CD4-positive, alpha-beta T cell treated with Interleukin-15 for 4 hours (primary cell): ENCODE data around the gene SPATA21.
"Not testable (repeated sequence)": the region's sequence is repeated elsewhere in the genome, so short reads cannot be mapped to it uniquely, and the experiment has no call there.

Source experiments
- DNase-seq: peaks from one replicate; pipeline ENCODE4 v3.0.0-alpha.2; 2020; ENCODE audit warnings: low spot score

The SPATA21 gene, protein sequence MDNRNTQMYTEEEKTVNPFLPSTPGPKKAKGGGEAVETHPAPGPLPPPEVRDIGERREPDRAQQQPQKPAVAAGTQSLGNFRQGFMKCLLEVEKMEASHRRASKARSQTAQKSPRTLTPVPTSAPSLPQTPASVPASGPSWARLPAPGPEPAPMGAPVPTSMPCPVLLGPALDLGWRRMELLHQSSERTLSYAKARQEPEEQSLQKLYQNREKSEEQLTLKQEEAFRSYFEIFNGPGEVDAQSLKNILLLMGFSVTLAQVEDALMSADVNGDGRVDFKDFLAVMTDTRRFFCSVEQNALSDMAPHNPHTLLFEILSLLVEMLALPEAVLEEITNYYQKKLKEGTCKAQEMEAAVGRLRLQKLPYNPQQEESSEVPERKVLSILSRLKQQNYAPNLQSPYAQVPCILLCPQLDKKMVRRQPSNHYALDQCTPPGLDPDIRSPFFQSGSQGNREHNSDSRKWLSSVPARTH

DNA sequence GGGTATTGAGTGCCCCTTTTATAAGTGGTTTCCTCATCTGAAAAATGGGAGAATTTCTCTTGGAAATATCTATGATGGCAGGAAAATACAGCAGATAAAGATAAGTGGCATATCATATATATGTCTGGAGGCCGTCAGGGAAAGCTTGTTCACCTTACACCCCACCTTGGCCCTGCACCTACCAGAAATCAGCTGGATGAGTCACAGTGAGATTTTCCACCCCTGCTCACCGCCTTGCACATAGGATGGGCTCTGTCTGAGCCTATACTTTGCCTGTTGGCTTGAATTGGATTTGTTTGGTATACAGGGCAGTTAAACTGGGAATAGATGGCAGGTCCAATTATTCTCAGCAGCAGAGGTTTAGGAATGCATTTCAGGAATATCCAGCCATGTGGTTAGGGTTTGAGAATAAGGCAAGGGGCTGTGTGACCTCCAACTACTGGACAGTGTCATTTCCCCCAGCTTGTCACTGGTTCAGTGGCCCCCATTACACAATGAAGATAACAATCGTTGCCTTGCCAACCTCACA lies at the start of gene SPATA21:
SPATA21 (minus strand) TSS at position 479 of the 529 bp plus-strand sequence. CDS start 6,053 bp downstream, outside the sequence.
- no peak for DNase-seq

DNA sequence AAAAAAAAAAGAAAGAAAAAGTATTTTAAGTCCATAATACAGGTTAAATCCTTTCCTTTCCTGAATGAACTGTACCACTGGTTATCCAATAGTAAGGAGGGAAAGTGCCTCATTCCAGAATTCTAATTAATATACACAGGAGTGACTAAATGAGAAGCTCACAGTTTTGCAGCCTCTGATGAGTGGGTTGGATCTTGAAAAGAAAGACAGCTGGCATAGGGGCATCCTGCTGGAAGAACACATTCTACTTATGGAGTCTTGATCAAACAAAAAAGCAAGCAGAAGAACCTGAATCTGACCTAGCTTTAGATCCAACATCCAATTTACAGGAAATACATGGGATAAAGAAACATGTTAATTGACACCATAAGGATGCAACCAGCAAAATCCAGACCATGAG lies 49.8 kb upstream of the SPATA21 start:
- DNase-seq = not testable (repeated sequence)

DNA sequence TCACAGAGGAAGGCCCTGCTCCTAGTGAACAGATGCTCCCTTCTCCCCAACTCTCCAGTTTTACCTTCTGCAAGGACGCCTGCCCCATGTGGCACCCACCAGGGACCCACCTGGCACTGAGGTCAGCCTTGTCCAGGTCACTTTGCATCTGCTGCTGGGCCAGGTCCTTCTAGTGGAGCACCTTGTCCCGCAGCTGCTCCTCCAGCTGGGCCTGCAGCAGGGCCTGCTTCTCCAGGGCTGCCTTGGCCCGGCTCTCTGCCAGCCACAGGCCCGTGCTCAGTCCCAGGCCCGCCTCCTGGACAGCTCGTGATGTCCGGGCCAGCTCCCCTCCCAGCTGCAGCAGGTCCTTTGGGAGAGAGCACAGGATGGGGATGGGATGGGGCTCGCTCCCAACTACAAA lies 49.1 kb upstream of the SPATA21 start:
- DNase-seq = not testable (repeated sequence)

DNA sequence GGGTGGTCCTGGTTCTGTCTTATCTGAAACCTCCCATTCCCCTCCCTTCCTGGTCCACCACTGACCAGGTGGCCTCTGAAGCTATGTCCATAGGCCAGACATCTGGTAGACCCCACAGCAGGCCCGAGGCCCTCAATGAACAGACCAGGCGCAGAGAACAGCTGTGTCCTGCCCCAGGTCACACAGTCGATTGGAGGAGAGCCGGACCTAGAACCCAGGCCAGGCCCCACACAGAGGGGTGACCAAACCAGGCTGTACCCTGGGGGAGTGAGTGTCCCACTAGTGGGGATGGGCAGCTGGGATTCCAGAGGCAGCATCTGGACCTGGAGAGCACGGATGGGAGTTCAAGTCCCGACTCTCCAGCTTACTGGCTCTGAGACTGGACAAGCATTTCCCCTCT lies 47.7 kb upstream of the SPATA21 start:
- no peak for DNase-seq

DNA sequence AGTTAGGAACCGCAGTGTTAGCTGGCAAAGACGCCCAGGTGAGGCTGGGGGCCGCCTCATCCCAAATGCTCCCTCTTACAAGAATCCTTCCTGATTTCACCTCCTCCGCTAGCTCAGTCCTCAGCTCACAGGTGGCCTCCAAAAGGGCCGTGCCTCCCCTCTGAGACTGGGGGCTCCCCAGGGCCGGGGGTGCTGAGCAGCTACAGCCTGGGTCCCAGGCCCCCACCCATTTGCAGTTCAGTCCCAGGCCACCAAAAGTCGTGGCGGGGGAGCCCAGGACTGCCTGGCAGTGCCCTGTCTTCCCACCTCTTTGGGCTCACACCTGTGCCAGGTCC lies 47.2 kb upstream of the SPATA21 start:
- no peak for DNase-seq

DNA sequence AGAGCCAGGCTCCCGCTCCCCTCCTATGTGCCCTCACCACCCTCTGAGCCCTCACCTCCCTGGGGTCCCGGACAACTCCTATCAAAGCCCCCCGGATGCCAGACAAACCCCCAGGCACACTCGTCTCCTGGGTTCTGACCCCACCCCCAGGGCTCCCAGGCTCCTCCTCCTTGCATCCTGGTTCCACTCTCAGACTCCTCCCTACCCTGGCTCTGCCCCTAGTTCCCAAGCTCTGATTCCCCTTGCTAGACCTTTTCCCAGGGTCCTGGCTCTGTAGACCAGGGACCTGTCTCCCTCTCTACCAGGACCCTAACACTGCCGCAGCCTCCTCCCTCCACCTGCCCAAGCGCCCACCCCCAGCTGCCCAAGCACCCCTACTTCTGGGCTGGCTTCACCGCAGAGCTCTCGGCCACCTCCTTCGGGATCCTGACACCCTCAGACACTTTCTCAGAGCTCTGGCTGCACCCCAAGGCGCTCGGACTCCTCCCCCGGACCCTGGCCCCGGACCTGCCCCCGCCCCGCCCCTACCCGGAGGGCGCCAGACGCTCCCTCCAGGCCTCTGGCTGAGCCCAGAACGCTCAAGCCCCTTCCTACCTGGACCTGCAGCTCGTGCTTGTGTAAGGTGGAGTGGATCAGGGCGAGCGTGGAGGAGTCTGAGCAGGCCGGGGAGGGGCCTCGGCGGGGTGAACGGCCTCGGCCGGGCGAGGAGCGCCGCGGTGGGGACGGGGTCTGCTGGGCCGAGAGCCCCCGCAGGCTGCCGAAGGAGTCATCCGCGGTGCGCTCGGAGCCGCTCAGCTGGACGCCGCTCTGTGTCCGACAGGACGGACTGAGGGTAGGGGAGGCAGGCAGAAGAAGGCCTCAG lies 46.6 kb upstream of the SPATA21 start:
- not testable (repeated sequence) for DNase-seq

DNA sequence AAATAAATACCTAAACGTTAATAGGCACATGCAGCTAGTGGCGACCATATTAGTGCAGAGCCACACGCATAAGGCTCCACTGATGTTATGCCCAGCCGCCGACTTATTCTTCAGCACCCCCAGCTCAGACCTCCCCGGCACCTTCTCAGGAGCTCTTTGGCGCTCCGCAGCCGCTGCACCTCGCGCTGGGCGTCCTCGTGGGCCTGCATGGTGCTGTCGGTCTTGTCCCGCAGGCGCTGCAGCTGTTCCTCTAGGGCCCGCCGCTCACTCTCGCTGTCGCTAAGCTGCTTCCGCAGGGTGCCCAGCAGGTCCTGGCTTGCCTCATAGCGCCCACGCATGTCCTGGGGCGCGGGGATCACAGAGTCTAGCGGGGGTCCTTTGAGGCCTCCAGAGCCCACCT lies 45.9 kb upstream of the SPATA21 start:
- not testable (repeated sequence) for DNase-seq

DNA sequence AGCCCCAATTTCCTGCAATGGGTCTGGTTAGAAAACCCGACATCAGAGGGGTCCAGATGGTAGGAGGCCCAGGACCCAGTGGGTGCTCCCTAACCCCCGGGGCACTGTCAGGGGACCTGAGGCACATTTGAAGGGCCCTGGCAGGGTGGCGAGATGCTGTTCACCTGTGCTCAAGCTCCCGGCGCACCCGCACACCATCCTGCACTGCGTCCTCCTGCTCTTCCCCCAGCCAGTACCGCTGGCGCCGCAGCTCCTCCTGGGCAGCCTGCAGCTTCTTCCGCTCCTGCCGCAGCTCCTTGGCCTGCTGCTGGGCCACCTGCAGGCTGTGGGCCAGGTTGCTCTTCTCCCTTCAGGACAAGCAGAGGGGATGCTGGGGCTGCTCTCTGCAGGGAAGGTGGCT lies 40.9 kb upstream of the SPATA21 start:
- DNase-seq = no peak

DNA sequence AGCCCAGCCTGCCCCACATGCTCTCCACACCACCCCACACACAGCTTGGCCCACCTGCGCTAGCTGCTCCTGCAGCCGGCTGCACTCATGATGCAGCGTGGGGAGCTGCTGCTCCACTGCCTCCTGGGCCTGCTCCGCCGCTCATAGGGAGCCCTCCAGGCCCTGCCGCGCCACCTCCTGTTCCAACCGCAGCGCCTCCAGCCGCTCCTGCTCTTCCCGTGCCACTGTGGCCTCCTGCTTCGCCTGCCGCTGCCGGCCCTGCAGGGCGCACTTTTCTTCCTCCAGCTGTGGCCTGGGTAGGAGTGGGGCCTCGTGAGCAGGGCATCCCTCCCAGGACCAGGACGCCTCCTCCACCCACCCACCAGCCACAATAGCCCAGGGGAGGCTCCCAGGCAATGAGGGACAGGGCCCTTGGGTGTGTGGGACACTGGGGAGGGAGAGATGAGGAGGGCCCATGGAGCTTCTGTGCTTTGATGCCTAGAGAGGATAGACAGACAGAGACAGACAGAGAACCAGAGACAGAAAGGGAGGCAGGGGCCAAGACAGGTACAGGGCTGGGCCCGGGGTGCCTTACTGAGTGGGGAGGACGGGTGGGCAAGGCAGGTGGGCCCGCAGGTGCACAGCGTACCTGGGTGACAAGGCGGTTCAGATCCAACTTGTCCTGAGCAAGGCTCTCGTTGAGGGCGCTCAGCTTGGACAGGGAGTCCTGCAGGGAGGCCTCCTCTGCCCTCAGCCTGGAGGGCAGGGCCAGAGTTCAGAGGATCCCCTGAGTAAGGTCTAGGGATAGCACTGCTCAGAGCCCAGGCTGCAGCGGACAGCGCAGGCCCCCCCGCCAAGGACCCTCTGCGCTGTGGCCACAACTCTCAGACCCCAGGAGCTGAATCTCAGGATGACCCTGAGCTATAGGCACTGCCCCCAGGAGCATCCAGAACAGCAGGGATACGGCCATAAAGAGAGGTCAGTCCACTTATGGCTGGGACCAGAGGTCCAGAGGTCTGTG lies 38.8 kb upstream of the SPATA21 start:
- not testable (repeated sequence) for DNase-seq

DNA sequence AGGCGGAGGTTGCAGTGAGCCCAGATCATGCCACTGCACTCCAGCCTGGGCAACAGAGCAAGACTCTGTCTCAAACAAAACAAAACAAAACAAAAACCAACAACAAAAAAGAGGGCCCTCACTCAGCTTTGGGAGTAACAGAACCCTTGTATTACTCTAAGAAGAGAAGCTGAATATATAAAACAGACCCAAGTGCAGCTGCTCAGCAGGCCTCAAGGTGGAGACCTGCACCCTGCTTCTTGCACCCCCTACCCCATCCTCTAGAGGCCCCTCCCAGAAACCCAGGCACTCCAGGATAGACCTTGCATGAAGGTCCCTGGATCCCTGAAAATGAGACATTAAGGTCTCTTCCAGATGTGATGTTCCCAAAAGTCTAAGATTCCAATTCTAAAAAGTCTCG lies 37.7 kb upstream of the SPATA21 start:
- DNase-seq = not testable (repeated sequence)

DNA sequence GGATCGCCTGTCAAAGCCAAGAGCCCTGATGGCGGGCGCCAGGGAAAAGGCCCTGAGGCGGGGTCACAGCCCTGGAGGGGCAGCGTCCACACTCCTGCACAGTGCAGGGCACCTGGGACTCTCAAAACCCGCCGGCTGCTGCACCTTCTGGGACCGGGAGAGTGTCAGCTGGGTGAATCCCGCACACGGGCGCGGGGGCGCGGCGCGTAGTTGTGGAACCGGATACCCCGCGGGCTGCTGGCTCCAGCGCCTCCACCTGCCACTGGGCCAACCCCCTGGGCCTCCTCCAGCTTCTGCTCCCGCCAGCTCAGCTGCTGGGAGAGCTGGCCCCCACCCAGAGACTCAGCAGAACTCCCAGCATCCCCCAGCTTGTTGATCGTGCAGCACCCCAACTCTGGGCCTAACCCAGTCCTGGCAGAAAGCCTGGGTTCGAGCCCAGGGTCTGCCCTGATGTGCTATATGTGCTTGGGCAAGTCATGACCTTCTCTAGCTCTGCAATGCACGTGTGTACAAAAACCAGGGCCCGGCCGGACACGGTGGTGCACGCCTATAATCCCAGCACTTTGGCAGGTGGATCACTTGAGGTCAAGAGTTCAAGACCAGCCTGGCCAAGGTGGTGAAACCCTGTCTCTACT lies 37.1 kb upstream of the SPATA21 start:
- DNase-seq = no peak

DNA sequence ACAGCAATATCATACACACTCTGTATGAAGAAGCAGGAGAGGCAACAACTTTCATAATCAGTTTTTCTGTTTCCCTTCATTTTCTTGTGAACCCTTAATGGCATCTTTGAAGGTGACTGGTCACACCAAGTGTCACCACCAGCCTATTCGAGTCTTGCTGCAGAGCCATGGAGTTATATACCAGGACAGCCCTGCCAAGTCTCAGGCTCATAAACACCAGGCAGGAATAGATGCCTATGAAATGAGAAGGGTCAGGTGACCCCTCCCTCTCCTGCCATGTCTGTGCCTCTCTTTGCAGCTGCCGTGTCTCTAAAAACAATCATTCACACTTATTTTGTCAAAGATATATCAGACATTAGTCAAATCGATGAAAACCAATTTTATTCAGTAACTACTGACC lies 31.3 kb upstream of the SPATA21 start:
- DNase-seq = no peak

DNA sequence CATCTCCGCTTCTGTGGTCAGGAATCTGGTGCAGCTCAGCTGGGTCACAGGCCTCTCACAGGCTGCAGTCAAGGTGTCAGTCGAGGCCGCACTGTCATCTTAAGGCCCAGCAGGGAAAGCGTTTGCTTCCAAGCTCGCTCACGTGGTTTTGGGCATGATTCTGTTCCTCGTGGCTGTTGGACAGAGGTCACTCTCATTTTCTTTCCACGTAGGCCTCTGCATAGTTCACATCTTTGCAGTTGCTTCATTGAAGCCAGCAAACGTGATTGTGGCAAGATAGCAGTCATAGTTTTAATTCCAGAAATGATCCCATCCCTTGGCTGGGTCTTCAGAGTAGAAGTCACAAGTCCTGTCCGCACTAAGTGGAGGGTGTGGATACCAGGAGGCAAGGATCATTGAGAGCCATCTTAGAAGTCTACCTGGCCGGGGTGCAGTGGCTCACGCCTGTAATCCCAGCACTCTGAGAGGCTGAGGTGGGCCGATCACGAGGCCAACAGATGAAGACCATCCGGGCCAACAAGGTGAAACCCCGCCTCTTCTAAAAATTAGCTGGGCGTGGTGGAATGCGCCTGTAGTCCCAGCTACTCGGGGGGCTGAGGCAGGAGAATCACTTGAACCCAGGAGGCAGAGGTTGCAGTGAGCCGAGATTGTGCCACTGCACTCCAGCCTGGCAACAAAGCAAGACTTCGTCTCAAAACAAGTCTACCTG lies 27.8 kb upstream of the SPATA21 start:
- DNase-seq = no peak

DNA sequence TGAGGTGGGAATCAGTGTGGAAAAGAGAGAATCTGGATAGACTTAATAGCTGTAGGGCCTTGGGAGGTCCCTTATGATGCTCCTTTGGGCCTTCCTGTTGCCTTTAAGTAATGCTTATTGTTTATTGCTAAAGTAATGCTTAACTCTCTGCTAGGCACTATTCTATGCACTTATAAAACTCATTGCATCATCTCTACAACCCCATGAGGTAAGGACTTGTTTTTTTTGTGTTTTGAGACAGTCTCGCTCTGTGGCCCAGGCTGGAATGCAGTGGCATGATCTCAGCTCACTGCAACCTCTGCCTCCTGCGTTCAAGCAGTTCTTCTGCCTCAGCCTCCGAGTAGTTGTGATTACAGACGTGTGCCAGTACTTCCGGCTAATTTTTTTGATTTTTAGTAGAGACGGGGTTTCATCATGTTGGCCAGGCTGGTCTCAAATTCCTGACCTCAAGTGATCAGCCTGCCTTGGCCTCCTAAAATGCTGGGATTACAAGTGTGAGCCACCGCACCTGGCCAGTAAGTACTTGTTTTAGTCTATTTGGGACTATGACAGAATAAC lies 25.6 kb upstream of the SPATA21 start:
- DNase-seq = no peak

DNA sequence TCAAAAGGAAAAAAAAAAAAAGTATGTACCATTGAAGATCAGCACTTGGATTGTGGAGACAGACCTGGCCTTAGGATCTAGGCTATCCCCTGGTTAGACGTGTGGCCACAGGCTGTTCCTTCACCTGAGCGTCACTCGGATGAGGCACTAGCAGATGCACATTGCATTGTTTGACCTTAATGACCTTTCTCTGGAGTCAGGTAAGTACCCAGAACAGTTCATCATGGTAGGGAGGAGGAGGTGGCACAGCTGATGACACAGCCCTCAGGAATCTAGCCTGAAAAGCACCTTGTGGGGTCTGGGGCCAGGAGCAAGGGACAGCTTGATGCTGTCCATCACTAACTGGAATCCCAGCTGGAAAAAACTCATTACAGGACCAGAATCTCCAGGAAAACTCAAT lies 24.5 kb upstream of the SPATA21 start:
- DNase-seq = no peak

DNA sequence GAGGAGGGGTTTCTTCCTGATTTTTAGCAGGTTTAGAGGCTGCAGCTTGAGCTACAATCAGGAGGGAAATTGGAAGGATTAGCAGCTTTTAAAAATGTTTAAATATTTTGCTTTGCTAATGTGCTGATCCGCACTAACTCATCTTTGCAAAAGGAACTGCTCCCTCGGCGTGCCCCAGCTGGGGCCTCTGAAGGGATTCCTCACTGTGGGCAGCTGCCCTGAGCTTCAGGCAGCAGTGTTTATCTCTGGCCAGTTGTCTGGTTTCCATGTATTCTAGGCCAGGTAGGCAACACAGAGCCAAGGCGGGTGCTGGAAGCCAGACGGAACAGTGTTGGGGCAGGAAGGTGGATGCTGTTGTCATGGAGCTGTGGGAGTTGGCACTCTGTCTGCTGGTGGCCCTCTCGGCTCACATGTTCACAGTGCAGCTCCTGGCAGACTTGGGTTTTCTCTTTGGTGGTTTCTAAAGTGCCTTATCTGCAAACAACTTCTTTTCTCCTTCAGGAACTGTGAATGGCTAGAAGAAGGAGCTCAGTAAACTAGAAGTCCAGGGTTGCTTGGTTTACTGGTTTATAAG lies 22.2 kb upstream of the SPATA21 start:
- DNase-seq = no peak

DNA sequence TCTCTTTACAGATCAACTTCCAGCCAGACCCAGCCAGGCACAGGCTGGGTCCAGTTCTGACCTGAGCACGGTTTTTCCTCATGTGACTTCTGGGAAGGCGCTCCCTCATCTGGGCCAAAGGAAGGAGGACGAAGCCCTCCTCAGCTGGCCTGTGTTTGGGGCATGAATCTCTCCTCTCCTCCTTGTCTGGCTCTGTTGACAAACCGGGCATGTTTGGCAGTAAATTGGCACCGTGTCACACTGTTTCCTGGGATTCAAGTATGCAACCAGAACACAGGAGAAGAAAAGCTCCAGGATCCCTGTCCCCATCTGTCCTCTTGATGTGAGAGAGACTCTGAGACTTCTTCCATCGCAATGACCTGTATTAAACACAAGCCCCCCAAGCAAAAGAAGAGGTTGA lies 21.6 kb upstream of the SPATA21 start:
- no peak for DNase-seq

DNA sequence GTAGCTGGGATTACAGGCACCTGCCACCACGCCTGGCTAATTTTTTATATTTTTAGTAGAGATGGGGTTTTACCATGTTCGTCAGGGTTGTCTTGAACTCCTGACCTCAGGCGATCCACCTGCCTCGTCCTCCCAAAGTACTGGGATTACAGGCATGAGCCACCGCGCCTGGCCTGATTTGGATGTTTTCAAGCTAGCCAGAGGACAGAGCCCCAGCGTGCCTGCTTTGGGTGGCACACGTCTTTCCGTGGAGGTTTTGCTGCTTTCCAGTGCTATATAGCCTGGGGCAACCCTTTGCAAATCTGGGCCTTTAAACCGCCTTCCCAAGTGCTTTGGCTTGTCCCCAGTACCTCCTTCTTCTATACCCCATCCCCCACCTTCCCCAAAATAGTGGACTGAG lies 18.9 kb upstream of the SPATA21 start:
- not testable (repeated sequence) for DNase-seq

DNA sequence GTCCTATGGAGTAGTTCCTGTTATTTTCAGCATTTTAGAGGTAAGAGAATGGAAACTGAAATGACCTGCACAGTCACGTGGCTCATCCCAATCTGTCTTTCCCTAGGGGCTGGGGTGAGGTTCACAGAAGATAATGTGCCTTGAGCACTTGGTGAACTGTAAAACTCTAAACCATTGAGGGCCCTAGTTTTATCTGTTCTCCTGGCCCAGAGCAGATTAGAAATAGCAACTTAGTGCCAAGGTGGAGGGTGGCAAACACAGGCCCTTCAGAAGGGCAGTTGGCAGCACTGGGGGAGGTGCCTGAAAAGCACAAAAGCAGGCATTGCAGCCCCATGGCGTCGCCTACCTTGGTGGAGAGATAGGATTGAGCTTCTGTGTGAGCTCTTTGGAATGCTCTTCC lies 17.7 kb upstream of the SPATA21 start:
- DNase-seq = not testable (repeated sequence)
